Stomach smooth muscle (tissue), 2 donors: ENCODE data around the gene FOXR1.
A peak's percentile ranks its signal among the peaks of the same experiment; 100 is the strongest.

Experiments used
- H3K27ac ChIP-seq: one replicate; pipeline ENCODE4 v1.7.0; 2013; ENCODE audit warnings: mild to moderate bottlenecking, low read length, inconsistent platforms
- H3K27me3 ChIP-seq, 2 donors: one replicate each; pipeline ENCODE4 v1.7.0; 2013; ENCODE audit warnings: low read length in 2 of 2; ENCODE audit not compliant: insufficient read depth in 2 of 2, control insufficient read depth in 1 of 2
- H3K36me3 ChIP-seq, 2 donors: one replicate each; pipeline ENCODE4 v1.7.0; 2013; ENCODE audit warnings: low read length in 2 of 2; ENCODE audit not compliant: control insufficient read depth in 2 of 2, insufficient read depth in 2 of 2
- H3K4me1 ChIP-seq: one replicate; pipeline ENCODE4 v1.7.0; 2013; ENCODE audit warnings: low read length; ENCODE audit not compliant: control insufficient read depth, insufficient read depth
- H3K4me3 ChIP-seq, 2 donors: one replicate each; pipeline ENCODE4 v1.7.0; 2013; ENCODE audit warnings: low read length in 2 of 2
- H3K9ac ChIP-seq, 2 donors: one replicate each; pipeline ENCODE4 v1.7.0; 2013; ENCODE audit warnings: low read length in 2 of 2, mild to moderate bottlenecking in 1 of 2
- H3K9me3 ChIP-seq, 2 donors: one replicate each; pipeline ENCODE4 v1.7.0; 2013; ENCODE audit warnings: low read length in 2 of 2; ENCODE audit not compliant: control insufficient read depth in 2 of 2
- donor health status: healthy.
- donor health status: Pancreatic carcinoma.

The FOXR1 gene

GRCh38 chr11:119029069-119029339 is 57.4 kb downstream of the FOXR1 start:
- Histone ChIP-seq H3K36me3 (peaks cover 5 to 28% of the 10 kb centered on the region in 2 donors), H3K4me3 (no peak overlapping the region), H3K9ac (peak overlapping the region in 1 of 2 donors; percentile 21), H3K27ac (peak overlapping the region; percentile 49), H3K9me3 (no peaks in the 10 kb centered on the region), H3K4me1 (peaks cover 18% of the 10 kb centered on the region), H3K27me3 (no peaks in the 10 kb centered on the region)

GRCh38 chr11:119029340-119030028 is 57.9 kb downstream of the FOXR1 start:
- Histone ChIP-seq H3K4me3 (peak overlapping the region; percentile 89 to 98), H3K27ac (peak overlapping the region; percentile 49), H3K9ac (peak overlapping the region; percentile 72 to 79), H3K9me3 (no peaks in the 10 kb centered on the region), H3K27me3 (no peaks in the 10 kb centered on the region), H3K36me3 (peaks cover 5 to 23% of the 10 kb centered on the region in 2 donors), H3K4me1 (peaks cover 18% of the 10 kb centered on the region)

- Histone ChIP-seq H3K9ac (peak overlapping the region; percentile 72 to 79), H3K4me1 (peaks cover 18% of the 10 kb centered on the region), H3K9me3 (no peaks in the 10 kb centered on the region), H3K27me3 (no peaks in the 10 kb centered on the region), H3K27ac (peak overlapping the region; percentile 49), H3K36me3 (peaks cover 2 to 18% of the 10 kb centered on the region in 2 donors), H3K4me3 (peak overlapping the region; percentile 89 to 98)
Measured at GRCh38 chr11:119030029-119030328, 58.4 kb downstream of the FOXR1 start.

- H3K27ac ChIP-seq, result peak within 1 kb of the TSS; percentile 49
- H3K36me3 ChIP-seq, result peaks cover 0 to 13% of the 10 kb centered on the region in 2 donors
- H3K9ac ChIP-seq, result peak within 1 kb of the TSS; percentile 72 to 79
- H3K4me3 ChIP-seq, result peak within 1 kb of the TSS; percentile 89 to 98
- no peaks in the 10 kb centered on the region for H3K27me3 ChIP-seq
- no peaks in the 10 kb centered on the region for H3K9me3 ChIP-seq
- peaks cover 18% of the 10 kb centered on the region for H3K4me1 ChIP-seq
Measured at GRCh38 chr11:119030329-119031047, 58.9 kb downstream of the FOXR1 start, which contains the start of gene SLC37A4. TSS of gene SLC37A4 (minus strand) at chr11:119030877.
